Esophagus squamous epithelium (tissue), 4 donors: ENCODE data around the gene ELMO1.

Source experiments
- CTCF ChIP-seq, 6 experiments: fragments of 450-650 bp in 4 of 6; fragments of 200-600 bp in 2 of 6; sonication (generic) in 2 of 6; IDR thresholded peaks; one replicate each; pipeline ENCODE4 v1.5.1; 2016 to 2019; ENCODE audit warnings: antibody characterized with exemption in 6 of 6, mild to moderate bottlenecking in 4 of 6, moderate library complexity in 4 of 6
- POLR2A ChIP-seq, 4 donors: fragments of 450-650 bp; IDR thresholded peaks; one replicate each; pipeline ENCODE4 v1.6.1; 2017; ENCODE audit warnings: antibody characterized with exemption in 4 of 4, mild to moderate bottlenecking in 4 of 4, moderate library complexity in 3 of 4

- TF ChIP-seq POLR2A (IDR thresholded peaks at IDR 0.05) (no peak), CTCF (IDR thresholded peaks at IDR 0.05) (no peak)
Measured at GRCh38 chr7:37100735-37101331, 347.8 kb downstream of the ELMO1 start.
